ENCODE measurements around the gene ADAT2.
A peak's percentile ranks its signal among the peaks of the same experiment; 100 is the strongest.

Gene ADAT2

GRCh38 chr6:143397227-143398222, 53.0 kb downstream of the ADAT2 start:
- DNase-seq (ENCODE audit: low spot score), result peak; percentile 81

GRCh38 chr6:143396497-143397226, 53.8 kb downstream of the ADAT2 start:
- DNase-seq (ENCODE audit: low spot score), result no peak

GRCh38 chr6:143395699-143396098, 54.8 kb downstream of the ADAT2 start:
- DNase-seq (ENCODE audit: low spot score), result no peak

GRCh38 chr6:143394389-143394788, 56.1 kb downstream of the ADAT2 start:
- DNase-seq (ENCODE audit: low spot score), result no peak

- DNase-seq (ENCODE audit: low spot score), result no peak
Measured at GRCh38 chr6:143390278-143390677, 60.2 kb downstream of the ADAT2 start.

- no peak for DNase-seq (ENCODE audit: low spot score)
Measured at GRCh38 chr6:143385636-143386035, 64.9 kb downstream of the ADAT2 start.

GRCh38 chr6:143376861-143377260, 73.6 kb downstream of the ADAT2 start:
- DNase-seq (ENCODE audit: low spot score), result no peak

- no peak for DNase-seq (ENCODE audit: low spot score)
Measured at GRCh38 chr6:143376375-143376774, 74.1 kb downstream of the ADAT2 start.

- DNase-seq (ENCODE audit: low spot score), result no peak
Measured at GRCh38 chr6:143375022-143375585, 75.4 kb downstream of the ADAT2 start.

- DNase-seq (ENCODE audit: low spot score), result no peak
Measured at GRCh38 chr6:143374014-143374413, 76.5 kb downstream of the ADAT2 start.

Measured in AG08396 (cell line).